K562 (cell line): ENCODE data around the gene NPAS1. TPM values are rescaled to one million over a fixed set of nuclear protein-coding genes. Genes with fewer than 3 reads are reported as not detected.

ENCODE experiments used
- CC2D1A ChIP-seq: fragments of 450-650 bp; IDR thresholded peaks from 2 replicates; pipeline ENCODE4 v1.6.1; 2017; ENCODE audit warnings: mild to moderate bottlenecking
- CLOCK ChIP-seq: fragments of 250-450 bp; sonication (Bioruptor Pico); IDR thresholded peaks from 2 replicates; pipeline ENCODE4 v1.4.0; 2020; ENCODE audit warnings: mild to moderate bottlenecking, moderate library complexity, borderline replicate concordance
- DEAF1 ChIP-seq: fragments of 450-650 bp; formaldehyde crosslinking; IDR thresholded peaks from 2 replicates; pipeline ENCODE4 v1.4.0; 2020; ENCODE audit warnings: mild to moderate bottlenecking, moderate library complexity
- ERF ChIP-seq: fragments of 450-650 bp; formaldehyde crosslinking; IDR thresholded peaks from 2 replicates; pipeline ENCODE4 v1.4.0; 2020; ENCODE audit warnings: mild to moderate bottlenecking, mixed read lengths
- GABPA ChIP-seq: fragments of 200-800 bp; sonication (Bioruptor generic); conservative IDR thresholded peaks from 2 replicates; pipeline ENCODE4 v1.6.1; 2016; ENCODE audit warnings: low read depth, missing genetic modification characterization, missing compliant biosample characterization
- GTF3C2 ChIP-seq: IDR thresholded peaks from 3 replicates; pipeline ENCODE4 v1.6.1; 2011; ENCODE audit warnings: borderline replicate concordance, mild to moderate bottlenecking, moderate library complexity; ENCODE audit not compliant: insufficient read length; ENCODE audit errors: extremely low read depth
- HDAC2 ChIP-seq: fragments of 450-650 bp; IDR thresholded peaks from 2 replicates; pipeline ENCODE4 v1.6.1; 2016; ENCODE audit warnings: mild to moderate bottlenecking
- HDAC6 ChIP-seq: IDR thresholded peaks from 2 replicates; pipeline ENCODE4 v1.6.1; 2012; ENCODE audit warnings: low read depth, mild to moderate bottlenecking, control low read depth, inconsistent platforms, low read length, moderate library complexity
- KDM1A ChIP-seq, 2 experiments: fragments of 450-650 bp; IDR thresholded peaks; 2 replicates each; pipeline ENCODE4 v1.6.1; 2016; ENCODE audit warnings: mild to moderate bottlenecking in 2 of 2
- NFYB ChIP-seq: IDR thresholded peaks from 2 replicates; pipeline ENCODE4 v1.6.1; 2011; ENCODE audit warnings: mild to moderate bottlenecking, moderate library complexity; ENCODE audit not compliant: insufficient read length; ENCODE audit errors: extremely low read depth
- RFX5 ChIP-seq: IDR thresholded peaks from 2 replicates; pipeline ENCODE4 v1.6.1; 2011; ENCODE audit warnings: low read depth, mild to moderate bottlenecking, improper control_type of control experiment, low read length
- SRF ChIP-seq, 2 experiments: fragments of 250-450, 450-650 bp in 1 of 2; sonication (Bioruptor Pico) in 1 of 2; sonication (generic) in 1 of 2; formaldehyde crosslinking; IDR thresholded peaks; 2 replicates each; pipeline versions ENCODE4 v1.5.0 to v1.5.1; 2020 to 2022; ENCODE audit warnings: mild to moderate bottlenecking in 1 of 2, missing genetic modification reagents in 1 of 2
- ZBTB11 ChIP-seq, 3 experiments: fragments of 200-800 bp in 1 of 3; fragments of 250-450 bp in 1 of 3; fragments of 450-650 bp in 1 of 3; sonication (Bioruptor Pico) in 1 of 3; sonication (Bioruptor generic) in 1 of 3; formaldehyde crosslinking in 1 of 3; IDR thresholded peaks; 2 replicates each; pipeline versions ENCODE4 v1.6.1 to v1.8.0; 2016 to 2022; ENCODE audit warnings: mild to moderate bottlenecking in 2 of 3, missing genetic modification characterization in 2 of 3, missing compliant biosample characterization in 1 of 3, moderate library complexity in 1 of 3
- ZBTB43 ChIP-seq: sonication (generic); formaldehyde crosslinking; IDR thresholded peaks from 2 replicates; pipeline ENCODE4 v1.8.0; 2023; ENCODE audit warnings: mild to moderate bottlenecking, missing genetic modification reagents
- polyA plus RNA-seq, 8 experiments: library from polyadenylated mRNA; depleted of rRNA in 4 of 8; stranded (reverse) in 5 of 8; unstranded in 3 of 8; fragments of >200 nt; fragmentation: Nextera tagmentation in 2 of 8; fragmentation: Illumina TruSeq in 1 of 8; extraction: Ambion mirVana in 2 of 8; extraction: Trizol in 1 of 8; gene quantifications; 2 replicates each; pipeline versions ENCODE4 v1.2.1 to v1.2.3, GENCODE V29; 2011 to 2014; ENCODE audit warnings: inconsistent platforms in 1 of 8, missing spikeins in 1 of 8
- total RNA-seq, 7 experiments: library from RNA; depleted of rRNA in 6 of 7; stranded (reverse); fragments of >200 nt in 6 of 7; fragmentation: Illumina TruSeq in 2 of 7; extraction: Trizol in 2 of 7; gene quantifications; 2 replicates each; pipeline versions ENCODE4 v1.2.1 to v1.2.3, GENCODE V29; 2011 to 2021; ENCODE audit warnings: low replicate concordance in 1 of 7

The NPAS1 gene
- total and polyA plus RNA-seq, 9 of the 15 experiments (the other 6 are each of a cell fraction or from before 2014, with no cell fraction given) = 0.58 to 5.3 (median 2.0) TPM; not detected in 2

- no peak for TF ChIP-seq ZBTB43 (CRISPR knock-in tag)
- peak; percentile 80 for TF ChIP-seq CC2D1A
- no peak for TF ChIP-seq HDAC2
- no peak for TF ChIP-seq RFX5
- peak; percentile 88 for TF ChIP-seq DEAF1
- no peak for TF ChIP-seq ZBTB11 (CRISPR knock-in tag; IDR thresholded peaks at IDR 0.05)
- TF ChIP-seq KDM1A (IDR thresholded peaks at IDR 0.05) = no peak
- no peak for TF ChIP-seq NFYB
- 0 out of 4 replicates have a peak, but pooled peaks of 1 of the 2 experiments have one; percentile 46 for TF ChIP-seq SRF (CRISPR knock-in tag; IDR thresholded peaks at IDR 0.05)
- TF ChIP-seq ERF = no peak
- no peak for TF ChIP-seq HDAC6
- TF ChIP-seq CLOCK (CRISPR knock-in tag) = no peak
- no peak for TF ChIP-seq GTF3C2
- TF ChIP-seq GABPA (tag) = no peak
These were observed 6.6 kb upstream of the NPAS1 start (continued) for GRCh38 chr19:47013041-47013517.
